A375 (cell line): ENCODE measurements around the gene RUVBL2. TPM values are rescaled to one million over a fixed set of nuclear protein-coding genes. Genes with fewer than 3 reads are reported as not detected.

Experiments used
- small RNA-seq: library from RNA; depleted of rRNA; stranded (forward); fragments of <200 nt; gene quantifications from one replicate; pipeline ENCODE3, GENCODE V24; 2014
- total RNA-seq: library from RNA; depleted of rRNA; stranded (reverse); fragments of >200 nt; shearing (Covaris generic); gene quantifications from 2 replicates; pipeline ENCODE4 v1.2.3, GENCODE V29; 2014; rRNA removed

RUVBL2 gene
- total RNA-seq: 568 and 573 TPM in 2 replicates

GRCh38 chr19:48993175-48994034 is at the start of gene RUVBL2, which contains the start of gene GYS1:
TSS of gene RUVBL2 (plus strand) at chr19:48993887. CDS start at chr19:48993912, 25 bp downstream.
TSS of gene GYS1 (minus strand) at chr19:48993309. CDS start at chr19:48993112, 197 bp downstream.

GRCh38 chr19:48954595-48955307 is 38.9 kb upstream of the RUVBL2 start, which contains the start of gene BAX:
TSS of gene BAX (plus strand) at chr19:48954875. CDS start at chr19:48954929, 54 bp downstream.

GRCh38 chr19:48965040-48965805 is 28.5 kb upstream of the RUVBL2 start, which contains the start of gene FTL:
TSS of gene FTL (plus strand) at chr19:48965309. CDS start at chr19:48965508, 199 bp downstream.

GRCh38 chr19:49017041-49017665 is 23.5 kb downstream of the RUVBL2 start, which contains the start of gene LHB:
TSS of gene LHB (minus strand) at chr19:49017091. CDS start at chr19:49017081, 10 bp downstream.

GRCh38 chr19:49024233-49024632 is 30.5 kb downstream of the RUVBL2 start, which contains the start of gene CGB3:
TSS of gene CGB3 (minus strand) at chr19:49024333. CDS start at chr19:49023971, 362 bp downstream.

GRCh38 chr19:49031642-49032301 is 38.1 kb downstream of the RUVBL2 start, which contains the start of gene CGB2:
TSS of gene CGB2 (plus strand) at chr19:49031890. CDS start at chr19:49032096, 206 bp downstream.

GRCh38 chr19:49036815-49037214 is 43.1 kb downstream of the RUVBL2 start, which contains the start of gene CGB1:
TSS of gene CGB1 (minus strand) at chr19:49036895. CDS start at chr19:49036711, 184 bp downstream.

GRCh38 chr19:49043548-49043947 is 49.9 kb downstream of the RUVBL2 start, which contains the start of gene CGB5:
TSS of gene CGB5 (plus strand) at chr19:49043848. CDS start at chr19:49044210, 362 bp downstream.

GRCh38 chr19:49049011-49049410 is 55.3 kb downstream of the RUVBL2 start, which contains the start of gene CGB8:
TSS of gene CGB8 (minus strand) at chr19:49049111. CDS start at chr19:49048739, 372 bp downstream.

GRCh38 chr19:49057636-49058234 is 64.0 kb downstream of the RUVBL2 start, which contains the start of gene CGB7:
TSS of gene CGB7 (minus strand) at chr19:49057749. CDS start at chr19:49055375, 2,374 bp downstream.

GRCh38 chr19:49064768-49065611 is 71.3 kb downstream of the RUVBL2 start, which contains the start of gene NTF4:
TSS of gene NTF4 (minus strand) at chr19:49064818. CDS start at chr19:49061997, 2,821 bp downstream.

Small RNAs within 50 kb of the gene (small RNA-seq; reads per million reads assigned to genes)
- gene MIR6798: not detected

Other genes starting within 250 kb of the RUVBL2 start
- not detected in 2 replicates for gene IZUMO1, start 247.0 kb upstream of the RUVBL2 start, total RNA-seq
- gene FUT1, start 241.2 kb upstream of the RUVBL2 start, total RNA-seq: 1.9 and 3.2 TPM in 2 replicates
- 0.11 and 1.8 TPM in 2 replicates for gene FGF21, start 238.4 kb upstream of the RUVBL2 start, total RNA-seq
- 58.9 and 62.1 TPM in 2 replicates for gene BCAT2, start 182.9 kb upstream of the RUVBL2 start, total RNA-seq
- 0.45 TPM in 1 of 2 replicates, not detected in the other for gene HSD17B14, start 157.4 kb upstream of the RUVBL2 start, total RNA-seq
- 12.7 and 24.4 TPM in 2 replicates for gene PLEKHA4, start 125.3 kb upstream of the RUVBL2 start, total RNA-seq
- 186 and 188 TPM in 2 replicates for gene PPP1R15A, start 121.5 kb upstream of the RUVBL2 start, total RNA-seq
- not detected in 2 replicates for gene TULP2, start 95.1 kb upstream of the RUVBL2 start, total RNA-seq
- 193 and 199 TPM in 2 replicates for gene NUCB1, start 93.6 kb upstream of the RUVBL2 start, total RNA-seq
- gene DHDH, start 60.2 kb upstream of the RUVBL2 start, total RNA-seq: not detected in 2 replicates
- 72.4 and 87.3 TPM in 2 replicates for gene BAX, start 39.0 kb upstream of the RUVBL2 start, total RNA-seq
- gene FTL, start 28.6 kb upstream of the RUVBL2 start, total RNA-seq: 1,177 and 1,345 TPM in 2 replicates
- 34.0 and 35.2 TPM in 2 replicates for gene GYS1, start 578 bp upstream of the RUVBL2 start, total RNA-seq
- gene LHB, start 23.2 kb downstream of the RUVBL2 start, total RNA-seq: 1.3 TPM in 1 of 2 replicates, not detected in the other
- not detected in 2 replicates for gene CGB3, start 30.4 kb downstream of the RUVBL2 start, total RNA-seq
- not detected in 2 replicates for gene CGB2, start 38.0 kb downstream of the RUVBL2 start, total RNA-seq
- gene CGB1, start 43.0 kb downstream of the RUVBL2 start, total RNA-seq: not detected in 2 replicates
- gene CGB5, start 50.0 kb downstream of the RUVBL2 start, total RNA-seq: not detected in 2 replicates
- gene CGB8, start 55.2 kb downstream of the RUVBL2 start, total RNA-seq: not detected in 2 replicates
- not detected in 2 replicates for gene CGB7, start 63.9 kb downstream of the RUVBL2 start, total RNA-seq
- 0.40 TPM in 1 of 2 replicates, not detected in the other for gene NTF4, start 70.9 kb downstream of the RUVBL2 start, total RNA-seq
- gene KCNA7, start 78.8 kb downstream of the RUVBL2 start, total RNA-seq: not detected in 2 replicates
- gene SNRNP70, start 91.6 kb downstream of the RUVBL2 start, total RNA-seq: 344 and 371 TPM in 2 replicates
- 8.1 and 9.5 TPM in 2 replicates for gene LIN7B, start 120.5 kb downstream of the RUVBL2 start, total RNA-seq
- gene C19orf73, start 125.3 kb downstream of the RUVBL2 start, total RNA-seq: 2.2 and 4.1 TPM in 2 replicates
- gene PPFIA3, start 125.7 kb downstream of the RUVBL2 start, total RNA-seq: 17.6 and 25.5 TPM in 2 replicates
- not detected in 2 replicates for gene HRC, start 161.5 kb downstream of the RUVBL2 start, total RNA-seq
- gene TRPM4, start 163.9 kb downstream of the RUVBL2 start, total RNA-seq: 14.0 and 14.4 TPM in 2 replicates